ENCODE results near the gene NOP53. TPM values are rescaled to one million over a fixed set of nuclear protein-coding genes. Genes with fewer than 3 reads are reported as not detected.
"Not testable (repeated sequence)": the region's sequence is repeated elsewhere in the genome, so short reads cannot be mapped to it uniquely, and the experiment has no call there.

NOP53 gene
- total RNA-seq, 2 donors from 2014 or later, result 145 to 257 TPM

DNA sequence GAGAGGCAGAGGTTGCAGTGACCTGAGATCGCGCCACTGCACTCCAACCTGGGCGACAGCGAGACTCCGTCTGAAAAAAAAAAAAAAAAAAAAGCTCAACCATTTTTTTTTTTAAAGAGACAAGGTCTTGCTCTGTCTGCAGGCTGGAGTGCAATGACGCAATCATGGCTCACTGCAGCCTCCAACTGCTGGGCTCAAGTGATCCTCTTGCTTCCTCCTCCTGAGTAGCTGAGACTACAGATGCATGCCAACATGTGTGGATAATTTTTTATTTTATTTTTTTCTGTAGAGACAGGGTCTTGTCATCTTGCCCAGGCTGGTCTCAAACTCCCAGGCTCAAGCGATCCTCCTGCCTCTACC is 21.8 kb upstream of the NOP53 start:
- no peaks in the 10 kb centered on the region for H3K36me3 ChIP-seq
- no peak overlapping the region for H3K9ac ChIP-seq (ENCODE audit: low read depth in 2 of 2, low read length in 2 of 2)
- no peaks in the 10 kb centered on the region for H3K27me3 ChIP-seq
- no peak for TF ChIP-seq CTCF (IDR thresholded peaks at IDR 0.05)
- H3K4me3 ChIP-seq, result no peak overlapping the region
- intact Hi-C loops (cut with DNase I), result no loop called here
- H3K4me1 ChIP-seq, result no peaks in the 10 kb centered on the region
- H3K27ac ChIP-seq, result peak overlapping the region; percentile 2
- H3K9me3 ChIP-seq, result no peaks in the 10 kb centered on the region
- no peak for DNase-seq

GRCh38 chr19:47725759-47726401 is 19.5 kb upstream of the NOP53 start:
- intact Hi-C loops (cut with DNase I), result no loop called here
- Histone ChIP-seq H3K27ac (no peak overlapping the region), H3K9me3 (no peaks in the 10 kb centered on the region), H3K4me3 (no peak overlapping the region), H3K36me3 (no peaks in the 10 kb centered on the region), H3K9ac (ENCODE audit: low read depth in 2 of 2, low read length in 2 of 2) (no peak overlapping the region), H3K27me3 (no peaks in the 10 kb centered on the region), H3K4me1 (peaks cover 9% of the 10 kb centered on the region)
- no peak for DNase-seq
- TF ChIP-seq CTCF (IDR thresholded peaks at IDR 0.05), result no peak

DNA sequence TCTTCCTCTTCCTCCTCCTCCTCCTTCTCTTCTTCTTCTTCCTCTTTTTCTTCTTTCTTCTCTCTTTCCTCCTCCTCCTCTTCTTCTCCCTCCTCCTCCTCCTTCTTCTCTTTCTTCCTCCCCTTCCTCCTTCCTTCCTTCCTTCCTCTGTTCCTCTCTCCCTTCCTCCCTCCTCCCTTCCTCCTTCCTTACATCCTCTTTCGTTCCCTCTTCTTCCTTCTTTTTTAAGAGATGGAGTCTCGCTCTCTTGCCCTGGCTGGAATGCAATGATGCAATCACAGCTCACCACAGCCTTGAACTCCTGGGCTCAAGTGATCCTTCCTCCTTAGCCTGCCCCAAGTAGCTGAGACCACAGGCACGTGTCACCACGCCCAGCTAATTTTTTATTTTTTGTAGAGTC is 18.9 kb upstream of the NOP53 start:
- no peaks in the 10 kb centered on the region for H3K27me3 ChIP-seq
- H3K36me3 ChIP-seq, result no peaks in the 10 kb centered on the region
- no peak overlapping the region for H3K9ac ChIP-seq (ENCODE audit: low read depth in 2 of 2, low read length in 2 of 2)
- intact Hi-C loops (cut with DNase I), result no loop called here
- peaks cover 9% of the 10 kb centered on the region for H3K4me1 ChIP-seq
- no peaks in the 10 kb centered on the region for H3K9me3 ChIP-seq
- no peak for TF ChIP-seq CTCF (IDR thresholded peaks at IDR 0.05)
- no peak overlapping the region for H3K4me3 ChIP-seq
- H3K27ac ChIP-seq, result no peak overlapping the region
- DNase-seq, result no peak

DNA sequence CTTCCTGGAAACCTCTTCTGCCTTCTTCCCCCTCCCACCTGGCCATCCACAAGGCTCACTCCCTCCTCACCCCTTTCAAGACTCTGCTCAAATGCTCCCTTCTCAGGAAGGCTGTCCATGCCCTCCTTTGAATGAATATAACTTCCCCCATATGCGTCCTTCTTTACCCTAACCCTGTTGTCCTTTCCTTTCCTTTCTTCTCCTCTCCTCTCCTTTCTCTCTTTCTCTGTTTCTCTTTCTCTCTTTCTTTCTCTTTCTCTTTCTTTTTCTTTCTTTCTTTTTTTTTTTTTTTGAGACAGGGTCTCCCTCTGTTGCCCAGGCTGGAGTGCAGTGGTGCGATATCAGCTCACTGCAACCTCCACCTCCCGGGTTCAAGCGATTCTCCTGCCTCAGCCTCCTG is 17.1 kb upstream of the NOP53 start:
- H3K36me3 ChIP-seq; DNase-seq; H3K4me1 ChIP-seq; H3K9ac ChIP-seq (ENCODE audit: low read depth in 2 of 2, low read length in 2 of 2); intact Hi-C loops (cut with DNase I); H3K27me3 ChIP-seq; H3K9me3 ChIP-seq; H3K4me3 ChIP-seq: not testable (repeated sequence)
- peak overlapping the region; percentile 40 for H3K27ac ChIP-seq

DNA sequence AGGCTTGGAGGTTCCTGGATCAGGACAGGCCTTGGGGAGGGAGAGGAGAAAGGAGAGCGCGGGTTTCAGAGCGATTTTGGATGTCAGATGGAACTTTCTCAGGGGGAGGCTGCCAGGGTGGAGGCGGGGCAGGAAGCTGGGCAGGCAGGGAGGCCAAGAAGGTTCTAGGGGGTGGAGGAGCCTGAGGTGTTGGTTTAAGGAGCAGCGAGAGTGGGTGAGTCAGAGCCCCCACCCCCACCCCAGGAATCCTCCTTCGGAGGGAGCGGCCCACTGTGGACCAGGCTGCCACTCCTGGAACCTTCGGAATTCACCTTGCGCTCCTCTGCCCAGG is 15.9 kb upstream of the NOP53 start:
- DNase-seq, result peak; percentile 58
- Histone ChIP-seq H3K9ac (ENCODE audit: low read depth in 2 of 2, low read length in 2 of 2) (no peak overlapping the region), H3K4me1 (peaks cover 9% of the 10 kb centered on the region), H3K27ac (peak overlapping the region; percentile 40), H3K36me3 (no peaks in the 10 kb centered on the region), H3K27me3 (no peaks in the 10 kb centered on the region), H3K4me3 (no peak overlapping the region), H3K9me3 (no peaks in the 10 kb centered on the region)
- intact Hi-C loops (cut with DNase I), result no loop called here
- TF ChIP-seq CTCF (IDR thresholded peaks at IDR 0.05), result no peak

- Histone ChIP-seq H3K9ac (ENCODE audit: low read depth in 2 of 2, low read length in 2 of 2) (no peak overlapping the region), H3K27ac (peak overlapping the region; percentile 40), H3K4me1 (peaks cover 9% of the 10 kb centered on the region), H3K4me3 (no peak overlapping the region), H3K27me3 (no peaks in the 10 kb centered on the region), H3K36me3 (no peaks in the 10 kb centered on the region), H3K9me3 (no peaks in the 10 kb centered on the region)
- intact Hi-C loops (cut with DNase I), result no loop called here
- no peak for TF ChIP-seq CTCF (IDR thresholded peaks at IDR 0.05)
- DNase-seq, result peak; percentile 75
Measured at GRCh38 chr19:47729799-47730520, 15.4 kb upstream of the NOP53 start.

Measured in colonic mucosa (tissue), 4 donors.